B cell (primary cell): ENCODE results near the gene RNU5B-1.

Experiments
- CTCF ChIP-seq: fragments of 200-600 bp; IDR thresholded peaks from one replicate; pipeline ENCODE4 v1.8.0; 2022; ENCODE audit warnings: antibody characterized with exemption, mild to moderate bottlenecking
- EZH2 ChIP-seq: IDR thresholded peaks from 2 replicates; pipeline ENCODE4 v1.6.1; 2012; ENCODE audit warnings: borderline replicate concordance, low read depth, mild to moderate bottlenecking, moderate library complexity, low read length; ENCODE audit not compliant: insufficient read depth, poor library complexity, severe bottlenecking

- TF ChIP-seq CTCF (no peak), EZH2 (no peak)
Measured at GRCh38 chr15:65307978-65308377, 3.5 kb downstream of the RNU5B-1 start.
